Astrocyte of the cerebellum (primary cell): ENCODE data around the gene FTCD.

Experiments
- DNase-seq: peaks from one replicate; pipeline ENCODE4 v3.0.0-alpha.2; 2011; ENCODE audit warnings: low read depth
- H3K4me3 ChIP-seq: 2 replicates; pipeline ENCODE4 v1.5.1; 2011; ENCODE audit warnings: mild to moderate bottlenecking, low read depth, low read length, moderate library complexity
- CTCF ChIP-seq: IDR thresholded peaks from 2 replicates; pipeline ENCODE4 v1.5.1; 2012; ENCODE audit warnings: low read length, low read depth, moderate library complexity, mild to moderate bottlenecking; ENCODE audit errors: missing control alignments
- in situ Hi-C: cut with HindIII; loops from 2 replicates; pipeline ENCODE4 v1.10.0; 2017; ENCODE audit warnings: low sequenced_read_pairs

Gene FTCD

GRCh38 chr21:46116189-46116775 is 39.1 kb downstream of the FTCD start:
- TF ChIP-seq CTCF = no peak
- no peak overlapping the region for H3K4me3 ChIP-seq
- DNase-seq = no peak
- in situ Hi-C loops = loop anchor here (10.0 kb wide), 1 partner anchor 161 kb away; no protein-coding TSS in a partner anchor

- no peak for TF ChIP-seq CTCF
- in situ Hi-C loops = loop anchor here (10.0 kb wide), 1 partner anchor 161 kb away; no protein-coding TSS in a partner anchor
- DNase-seq = no peak
- no peak overlapping the region for H3K4me3 ChIP-seq
Measured at GRCh38 chr21:46115441-46116188, 39.8 kb downstream of the FTCD start.

- H3K4me3 ChIP-seq = no peak overlapping the region
- in situ Hi-C loops = loop anchor here (5.0 to 10.0 kb wide), 2 partner anchors 63 to 160 kb away; no protein-coding TSS in a partner anchor
- TF ChIP-seq CTCF = no peak
- no peak for DNase-seq
Measured at GRCh38 chr21:46114963-46115362, 40.4 kb downstream of the FTCD start.

GRCh38 chr21:46113497-46114176 is 41.7 kb downstream of the FTCD start:
- H3K4me3 ChIP-seq = no peak overlapping the region
- DNase-seq = no peak
- TF ChIP-seq CTCF = no peak
- in situ Hi-C loops = loop anchor here (5.0 to 10.0 kb wide), 2 partner anchors 61 to 159 kb away; no protein-coding TSS in a partner anchor

GRCh38 chr21:46112725-46113215 is 42.6 kb downstream of the FTCD start:
- no peak for TF ChIP-seq CTCF
- in situ Hi-C loops = loop anchor here (5.0 to 10.0 kb wide), 2 partner anchors 60 to 158 kb away; no protein-coding TSS in a partner anchor
- H3K4me3 ChIP-seq = no peak overlapping the region
- DNase-seq = no peak
